Activated T-helper 1 cell treated with anti-CD3 and anti-CD28 coated beads, Interleukin-12 subunit alpha, Interleukin-12 subunit beta, Interleukin-2, Interleukin-4 antibody, amounts not matched to agents 30 ng/mL and 10 ng/mL and 1 ng/mL, durations not matched to agents 14 hours and 24 hours and 36 hours (primary cell): ENCODE measurements around the gene ZNF714. TPM values are rescaled to one million over a fixed set of nuclear protein-coding genes. Genes with fewer than 3 reads are reported as not detected.

Experiments
- total RNA-seq: library from RNA; stranded (reverse); gene quantifications from 2 replicates; pipeline ENCODE4 v1.2.3, GENCODE V29; 2022

ZNF714 gene
- total RNA-seq, 1 donor from 2014 or later: 18.5 TPM

Other genes with a start within 250 kb of the ZNF714 start
- gene ZNF85, start 159.0 kb upstream of the ZNF714 start, total RNA-seq: 10.0 and 11.1 TPM in 2 replicates
- gene ZNF430, start 61.5 kb upstream of the ZNF714 start, total RNA-seq: 20.3 and 21.5 TPM in 2 replicates
- 16.0 and 16.8 TPM in 2 replicates for gene ZNF431, start 59.8 kb downstream of the ZNF714 start, total RNA-seq
- gene ZNF708, start 247.2 kb downstream of the ZNF714 start, total RNA-seq: 9.6 and 9.9 TPM in 2 replicates